ENCODE results near the gene SMCHD1. TPM values are rescaled to one million over a fixed set of nuclear protein-coding genes. Genes with fewer than 3 reads are reported as not detected.
A peak's percentile ranks its signal among the peaks of the same experiment; 100 is the strongest.

SMCHD1 gene
- total RNA-seq, 4 donors from 2014 or later: 32.8 to 69.6 (median 33.8) TPM

DNA sequence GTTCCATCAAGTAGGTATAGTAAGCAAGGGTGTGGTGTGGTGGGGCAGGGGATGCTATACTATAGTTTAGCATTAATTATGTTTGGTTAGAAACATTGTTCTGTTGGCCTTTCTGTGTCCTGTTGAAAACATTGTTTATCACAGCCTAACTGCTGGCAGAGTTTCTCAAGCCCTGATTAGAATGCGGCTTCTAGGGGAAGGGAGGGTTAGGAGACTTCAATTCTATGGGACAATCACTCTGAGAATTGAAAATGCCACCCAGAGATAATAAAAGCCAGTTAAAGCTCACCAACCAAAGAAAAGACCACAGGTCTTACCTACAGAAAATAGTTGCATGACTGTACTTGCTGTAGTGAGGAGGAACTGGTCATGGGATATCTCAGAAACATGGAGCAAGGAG lies 19.9 kb upstream of the SMCHD1 start:
- Histone ChIP-seq H3K27me3 (no peaks in the 10 kb centered on the region), H3K4me1 (peaks cover 0 to 23% (median 16%) of the 10 kb centered on the region in 3 donors), H3K36me3 (no peaks in the 10 kb centered on the region), H3K27ac (peak overlapping the region; percentile 66 to 87 (median 82)), H3K9me3 (no peaks in the 10 kb centered on the region), H3K4me3 (no peak overlapping the region)
- no peak for DNase-seq
- WGBS, 2 donors: 55 to 82% methylated on average over 1 of the region's 1 CpG
- TF ChIP-seq, protein P1, sequence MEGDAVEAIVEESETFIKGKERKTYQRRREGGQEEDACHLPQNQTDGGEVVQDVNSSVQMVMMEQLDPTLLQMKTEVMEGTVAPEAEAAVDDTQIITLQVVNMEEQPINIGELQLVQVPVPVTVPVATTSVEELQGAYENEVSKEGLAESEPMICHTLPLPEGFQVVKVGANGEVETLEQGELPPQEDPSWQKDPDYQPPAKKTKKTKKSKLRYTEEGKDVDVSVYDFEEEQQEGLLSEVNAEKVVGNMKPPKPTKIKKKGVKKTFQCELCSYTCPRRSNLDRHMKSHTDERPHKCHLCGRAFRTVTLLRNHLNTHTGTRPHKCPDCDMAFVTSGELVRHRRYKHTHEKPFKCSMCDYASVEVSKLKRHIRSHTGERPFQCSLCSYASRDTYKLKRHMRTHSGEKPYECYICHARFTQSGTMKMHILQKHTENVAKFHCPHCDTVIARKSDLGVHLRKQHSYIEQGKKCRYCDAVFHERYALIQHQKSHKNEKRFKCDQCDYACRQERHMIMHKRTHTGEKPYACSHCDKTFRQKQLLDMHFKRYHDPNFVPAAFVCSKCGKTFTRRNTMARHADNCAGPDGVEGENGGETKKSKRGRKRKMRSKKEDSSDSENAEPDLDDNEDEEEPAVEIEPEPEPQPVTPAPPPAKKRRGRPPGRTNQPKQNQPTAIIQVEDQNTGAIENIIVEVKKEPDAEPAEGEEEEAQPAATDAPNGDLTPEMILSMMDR (IDR thresholded peaks at IDR 0.05): no peak
- no peak for TF ChIP-seq POLR2A (IDR thresholded peaks at IDR 0.05)
- intact Hi-C loops (cut with DNase I): no loop called here

DNA sequence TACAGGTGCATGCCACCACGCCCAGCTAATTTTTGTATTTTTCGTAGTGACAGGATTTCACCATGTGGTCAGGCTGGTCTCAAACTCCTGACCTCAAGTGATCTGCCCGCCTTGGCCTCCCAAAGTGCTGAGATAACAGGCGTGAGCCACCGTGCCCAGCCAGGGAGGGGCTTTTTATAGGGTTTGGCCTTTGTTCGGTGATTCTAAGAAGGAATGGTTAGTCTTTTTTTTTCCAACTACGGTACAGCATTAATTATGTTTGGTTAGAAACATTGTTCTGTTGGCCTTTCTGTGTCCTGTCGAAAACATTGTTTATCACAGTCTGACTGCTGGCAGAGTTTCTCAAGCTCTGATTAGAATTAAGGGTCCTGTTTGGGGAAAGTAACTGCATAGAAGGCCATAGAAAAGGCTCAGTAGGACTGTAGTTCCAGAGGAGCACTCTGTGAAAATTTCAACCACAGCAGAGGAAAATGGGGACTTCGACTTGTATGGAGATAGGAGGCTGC lies 19.3 kb upstream of the SMCHD1 start:
- Histone ChIP-seq H3K9me3 (no peaks in the 10 kb centered on the region), H3K4me1 (peaks cover 0 to 24% (median 16%) of the 10 kb centered on the region in 3 donors), H3K27me3 (no peaks in the 10 kb centered on the region), H3K36me3 (no peaks in the 10 kb centered on the region), H3K27ac (peak overlapping the region; percentile 66 to 87 (median 82)), H3K4me3 (peak overlapping the region in 3 of 4 donors; percentile 0 to 46 (median 20))
- 58 to 63% methylated on average over 8 to 9 of the region's 9 CpGs for WGBS, 2 donors
- TF ChIP-seq POLR2A (IDR thresholded peaks at IDR 0.05): no peak
- TF ChIP-seq, protein P1 (IDR thresholded peaks at IDR 0.05): no peak
- intact Hi-C loops (cut with DNase I): no loop called here
- no peak for DNase-seq

DNA sequence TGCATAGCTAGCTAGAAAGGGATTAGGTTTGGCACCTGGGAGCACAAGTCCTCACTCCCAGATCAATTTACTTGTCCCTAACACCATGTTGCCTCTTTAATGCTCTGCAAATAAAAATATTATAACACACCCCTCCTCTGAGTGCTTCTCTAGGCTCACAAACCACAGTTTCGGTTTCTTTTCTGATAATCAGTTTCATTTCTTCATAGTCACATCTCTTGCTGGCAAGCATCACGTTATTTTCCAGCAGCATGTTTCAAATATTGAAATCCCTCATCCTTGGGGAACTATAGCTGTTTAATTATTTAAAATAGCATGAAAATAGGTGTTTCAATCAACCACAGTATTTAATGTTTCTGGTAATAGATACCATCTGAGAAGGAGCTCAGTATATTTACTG lies 13.9 kb upstream of the SMCHD1 start:
- H3K4me3 ChIP-seq: peak overlapping the region in 2 of 4 donors; percentile 4 to 43
- no peaks in the 10 kb centered on the region for H3K9me3 ChIP-seq
- no peaks in the 10 kb centered on the region for H3K36me3 ChIP-seq
- peaks cover 0 to 18% (median 9%) of the 10 kb centered on the region in 3 donors for H3K4me1 ChIP-seq
- peak overlapping the region in 2 of 4 donors; percentile 26 to 49 for H3K27ac ChIP-seq
- DNase-seq: no peak
- H3K27me3 ChIP-seq: no peaks in the 10 kb centered on the region
- intact Hi-C loops (cut with DNase I): no loop called here
- WGBS, 2 donors: 0 to 15% methylated on average over 2 of the region's 2 CpGs
- TF ChIP-seq POLR2A (IDR thresholded peaks at IDR 0.05): peak in 1 of 4 donors; percentile 23
- TF ChIP-seq, protein P1 (IDR thresholded peaks at IDR 0.05): no peak

DNA sequence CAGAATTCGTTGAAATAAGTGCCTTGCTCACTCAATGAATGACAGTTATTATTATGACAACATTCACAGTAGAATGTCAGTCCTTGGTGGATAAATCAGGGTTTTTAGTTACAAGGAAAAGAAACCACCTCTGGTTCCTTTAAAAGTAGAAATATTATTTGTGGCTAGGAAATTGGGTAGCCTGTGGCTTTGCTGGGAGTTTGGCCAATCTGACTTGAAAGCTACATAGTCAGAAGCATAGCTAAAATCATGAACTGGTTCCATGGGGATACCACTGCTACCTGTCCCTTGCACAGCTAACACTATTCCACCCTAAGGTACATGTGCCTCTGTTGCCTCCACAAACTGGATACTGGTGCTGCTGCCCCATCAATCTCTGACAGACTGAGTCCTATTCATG lies 12.8 kb upstream of the SMCHD1 start:
- no peak for DNase-seq
- Histone ChIP-seq H3K4me3 (no peak overlapping the region), H3K27me3 (no peaks in the 10 kb centered on the region), H3K27ac (no peak overlapping the region), H3K36me3 (no peaks in the 10 kb centered on the region), H3K9me3 (no peaks in the 10 kb centered on the region), H3K4me1 (peaks cover 0 to 10% (median 3%) of the 10 kb centered on the region in 3 donors)
- no peak for TF ChIP-seq POLR2A (IDR thresholded peaks at IDR 0.05)
- TF ChIP-seq, protein P1 (IDR thresholded peaks at IDR 0.05): no peak
- WGBS, 2 donors: 60 to 82% methylated on average over 1 of the region's 1 CpG
- intact Hi-C loops (cut with DNase I): no loop called here

DNA sequence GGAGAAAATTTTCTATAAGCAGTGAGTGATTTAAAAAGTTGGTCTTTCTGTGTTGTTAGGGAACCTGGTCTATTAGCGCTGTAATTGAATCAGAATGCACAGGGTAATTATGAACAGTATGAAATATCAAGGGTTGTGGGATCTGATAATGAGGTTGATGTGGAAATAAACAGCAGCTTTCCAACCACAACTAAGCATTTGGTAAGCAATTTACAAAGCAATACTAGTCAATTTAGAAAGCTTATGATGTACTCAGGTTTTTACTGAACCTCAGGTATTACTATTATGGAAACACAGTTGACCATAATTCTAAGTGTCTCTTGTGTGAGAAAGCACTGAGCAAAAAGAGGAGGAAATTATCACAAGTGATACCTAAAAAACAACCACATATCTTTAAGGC lies 11.0 kb upstream of the SMCHD1 start:
- TF ChIP-seq, protein P1 (IDR thresholded peaks at IDR 0.05): no peak
- TF ChIP-seq POLR2A (IDR thresholded peaks at IDR 0.05): no peak
- H3K27ac ChIP-seq: no peak overlapping the region
- intact Hi-C loops (cut with DNase I): no loop called here
- H3K27me3 ChIP-seq: no peaks in the 10 kb centered on the region
- WGBS, 2 donors: 77 to 83% methylated on average over 1 of the region's 1 CpG
- no peaks in the 10 kb centered on the region for H3K9me3 ChIP-seq
- DNase-seq: no peak
- peaks cover 0 to 9% (median 3%) of the 10 kb centered on the region in 3 donors for H3K4me1 ChIP-seq
- no peak overlapping the region for H3K4me3 ChIP-seq
- no peaks in the 10 kb centered on the region for H3K36me3 ChIP-seq

Data from esophagus squamous epithelium (tissue), 5 donors.